ENCODE results near the gene ARHGEF10L.

GRCh38 chr1:17564458-17565393 lies 25.2 kb downstream of the ARHGEF10L start:
- no peak for TF ChIP-seq CTCF (conservative IDR thresholded peaks at IDR 0.05; ENCODE audit: low read depth, low read length)
- TF ChIP-seq EZH2 (IDR thresholded peaks at IDR 0.05; ENCODE audit: borderline replicate concordance, low read depth, low read length, poor library complexity, severe bottlenecking), result no peak
